ENCODE results near the gene DENR. TPM values are rescaled to one million over a fixed set of nuclear protein-coding genes. Genes with fewer than 3 reads are reported as not detected.
"Not testable (repeated sequence)": the region's sequence is repeated elsewhere in the genome, so short reads cannot be mapped to it uniquely, and the experiment has no call there.

Gene DENR
- total RNA-seq, 2 experiments from 2014 or later, result 50.2 to 65.9 TPM

DNA sequence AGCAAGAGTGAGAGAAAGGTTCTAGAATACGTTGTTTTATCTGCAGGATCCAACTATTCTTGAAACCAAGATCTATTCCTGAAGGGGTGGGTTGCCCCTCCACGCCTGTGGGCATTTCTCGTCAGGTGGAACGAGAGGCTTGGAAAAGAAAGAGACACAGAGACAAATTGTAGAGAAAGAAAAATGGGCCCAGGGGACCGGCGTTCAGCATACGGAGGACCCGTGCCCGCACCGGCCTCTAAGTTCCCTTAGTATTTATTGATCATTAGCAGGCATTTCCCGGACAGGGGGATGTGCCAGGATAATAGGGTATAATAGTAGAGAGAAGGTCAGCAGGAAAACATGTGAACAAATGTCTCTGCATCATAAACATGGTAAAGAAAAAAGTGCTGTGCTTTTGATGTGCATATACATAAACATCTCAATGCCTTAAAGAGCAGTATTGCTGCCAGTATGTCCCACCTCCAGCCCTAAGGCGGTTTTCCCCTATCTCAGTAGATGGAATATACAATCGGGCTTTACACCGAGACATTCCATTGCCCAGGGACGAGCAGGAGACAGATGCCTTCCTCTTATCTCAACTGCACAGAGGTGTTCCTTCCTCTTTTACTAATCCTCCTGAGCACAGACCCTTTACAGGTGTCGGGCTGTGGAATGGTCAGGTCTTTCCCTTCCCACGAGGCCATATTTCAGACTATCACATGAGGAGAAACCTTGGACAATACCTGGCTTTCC is 1.7 kb upstream of the DENR start:
- H3K9me3 Mint-ChIP-seq (ENCODE audit: low read depth); H3K27ac Mint-ChIP-seq; CTCF ChIA-PET; DNase-seq; ATAC-seq; H3K4me3 Mint-ChIP-seq; H3K27me3 Mint-ChIP-seq: not testable (repeated sequence)
- peaks cover 29% of the 10 kb centered on the region for H3K4me1 Mint-ChIP-seq
- peaks cover 19% of the 10 kb centered on the region for H3K36me3 Mint-ChIP-seq

GRCh38 chr12:122753319-122753650 is 661 bp downstream of the DENR start:
- Mint-ChIP-seq H3K36me3 (peaks cover 36% of the 10 kb centered on the region), H3K4me1 (peaks cover 43% of the 10 kb centered on the region), H3K9me3 (ENCODE audit: low read depth) (no peaks in the 10 kb centered on the region), H3K4me3 (peak overlapping the region; percentile 90), H3K27me3 (no peaks in the 10 kb centered on the region), H3K27ac (peak overlapping the region; percentile 94)
- no peak for DNase-seq
- no peak for ATAC-seq
- CTCF ChIA-PET, result interaction anchor here (0.7 to 2.4 kb wide), 8 partner anchors 9 to 418 kb away, joined by 3 to 11 read pairs (median 3); no protein-coding TSS in a partner anchor

- CTCF ChIA-PET, result no interaction called here
- H3K36me3 Mint-ChIP-seq, result peaks cover 44% of the 10 kb centered on the region
- DNase-seq (no peak), ATAC-seq (no peak)
- H3K4me1 Mint-ChIP-seq, result peaks cover 43% of the 10 kb centered on the region
- H3K9me3 Mint-ChIP-seq (ENCODE audit: low read depth), result no peaks in the 10 kb centered on the region
- H3K27me3 Mint-ChIP-seq, result no peaks in the 10 kb centered on the region
- no peak overlapping the region for H3K4me3 Mint-ChIP-seq
- no peak overlapping the region for H3K27ac Mint-ChIP-seq
These were observed 2.2 kb downstream of the DENR start for GRCh38 chr12:122754790-122755189.

- CTCF ChIA-PET, result interaction anchor here (1.0 to 1.3 kb wide), 2 partner anchors 24 to 36 kb away, joined by 3 to 5 read pairs; no protein-coding TSS in a partner anchor
- Mint-ChIP-seq H3K4me3 (no peak overlapping the region), H3K27me3 (no peaks in the 10 kb centered on the region), H3K36me3 (peaks cover 50% of the 10 kb centered on the region), H3K9me3 (ENCODE audit: low read depth) (no peaks in the 10 kb centered on the region), H3K27ac (peak overlapping the region; percentile 49), H3K4me1 (peaks cover 37% of the 10 kb centered on the region)
- DNase-seq (no peak), ATAC-seq (no peak)
These were observed 4.9 kb downstream of the DENR start for GRCh38 chr12:122757568-122757967.

GRCh38 chr12:122785503-122785902 is 32.9 kb downstream of the DENR start:
- Mint-ChIP-seq H3K9me3 (ENCODE audit: low read depth) (no peaks in the 10 kb centered on the region), H3K4me3 (no peak overlapping the region), H3K27ac (no peak overlapping the region), H3K27me3 (no peaks in the 10 kb centered on the region), H3K4me1 (no peaks in the 10 kb centered on the region), H3K36me3 (no peaks in the 10 kb centered on the region)
- no peak for DNase-seq
- ATAC-seq, result no peak
- CTCF ChIA-PET, result interaction anchor here (0.8 kb wide), 1 partner anchor 8 kb away, joined by 3 read pairs; no protein-coding TSS in a partner anchor

GRCh38 chr12:122788387-122788786 is 35.8 kb downstream of the DENR start:
- no peaks in the 10 kb centered on the region for H3K9me3 Mint-ChIP-seq (ENCODE audit: low read depth)
- H3K27ac Mint-ChIP-seq, result no peak overlapping the region
- H3K27me3 Mint-ChIP-seq, result peaks cover 2% of the 10 kb centered on the region
- no peaks in the 10 kb centered on the region for H3K36me3 Mint-ChIP-seq
- no peak overlapping the region for H3K4me3 Mint-ChIP-seq
- no peak for ATAC-seq
- no peak for DNase-seq
- no peaks in the 10 kb centered on the region for H3K4me1 Mint-ChIP-seq
- CTCF ChIA-PET, result no interaction called here

DNA sequence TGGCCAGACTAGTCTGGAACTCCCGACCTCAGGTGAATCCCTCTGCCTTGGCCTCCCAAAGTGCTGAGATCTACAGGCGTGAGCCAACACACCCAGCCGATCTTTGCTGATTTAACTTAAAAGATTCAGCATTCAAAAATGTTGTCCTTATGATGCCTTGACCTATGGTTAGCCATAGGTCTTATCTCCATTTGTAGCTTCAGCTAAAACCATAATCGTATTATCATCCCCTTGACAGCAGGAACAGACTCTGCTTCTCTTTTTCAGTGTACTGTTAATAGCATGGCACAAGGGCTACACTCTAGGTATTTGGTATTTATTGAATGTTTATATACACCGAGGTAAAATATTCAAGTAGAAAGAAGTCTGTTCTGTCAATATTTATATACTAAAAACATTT is 37.0 kb downstream of the DENR start:
- Mint-ChIP-seq H3K9me3 (ENCODE audit: low read depth) (no peaks in the 10 kb centered on the region), H3K4me3 (no peak overlapping the region)

GRCh38 chr12:122790393-122791075 is 37.9 kb downstream of the DENR start:
- Mint-ChIP-seq H3K27me3 (peaks cover 2% of the 10 kb centered on the region), H3K36me3 (no peaks in the 10 kb centered on the region), H3K4me1 (peaks cover 4% of the 10 kb centered on the region), H3K4me3 (no peak overlapping the region), H3K27ac (no peak overlapping the region), H3K9me3 (ENCODE audit: low read depth) (no peaks in the 10 kb centered on the region)
- no peak for DNase-seq
- no peak for ATAC-seq
- CTCF ChIA-PET, result interaction anchor here (1.5 to 2.3 kb wide), 2 partner anchors 9 to 163 kb away, joined by 4 to 6 read pairs; no protein-coding TSS in a partner anchor

More for the DNA sequence above, 37.0 kb downstream of the DENR start:
- H3K36me3 Mint-ChIP-seq, result no peaks in the 10 kb centered on the region
- no peak overlapping the region for H3K27ac Mint-ChIP-seq
- ATAC-seq (no peak), DNase-seq (no peak)
- H3K4me1 Mint-ChIP-seq, result peaks cover 4% of the 10 kb centered on the region
- peaks cover 2% of the 10 kb centered on the region for H3K27me3 Mint-ChIP-seq
- CTCF ChIA-PET, result interaction anchor here (1.1 to 2.3 kb wide), 3 partner anchors 10 to 164 kb away, joined by 3 to 6 read pairs (median 4); no protein-coding TSS in a partner anchor

DNA sequence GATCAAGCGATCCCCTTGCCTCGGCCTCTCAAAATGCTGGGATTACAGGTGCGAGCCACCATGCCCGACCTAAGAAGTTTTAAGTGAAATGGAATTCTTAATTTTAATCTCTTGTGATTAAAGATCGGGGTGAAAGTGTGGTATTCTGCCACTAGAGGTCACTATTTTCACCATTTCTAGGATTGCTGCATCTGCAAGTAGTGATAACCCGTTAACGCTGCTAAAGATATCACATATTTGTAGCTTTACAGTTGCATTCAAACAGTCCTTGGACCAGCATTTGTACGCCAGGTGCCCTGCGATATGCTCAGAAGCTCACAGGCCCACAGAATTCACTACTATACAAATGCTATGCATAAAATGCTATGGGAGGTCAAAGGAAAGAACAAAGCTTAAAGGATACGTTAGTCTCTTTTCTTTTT is 41.1 kb downstream of the DENR start:
- no peak overlapping the region for H3K27ac Mint-ChIP-seq
- H3K4me3 Mint-ChIP-seq, result no peak overlapping the region
- ATAC-seq, result peak; percentile 71
- CTCF ChIA-PET, result interaction anchor here (0.6 to 4.2 kb wide), 39 partner anchors 8 to 930 kb away, joined by 3 to 44 read pairs (median 4); partner anchors contain the start of genes ABCB9, HIP1R and OGFOD2
- DNase-seq, result no peak
- peaks cover 2% of the 10 kb centered on the region for H3K27me3 Mint-ChIP-seq
- peaks cover 5% of the 10 kb centered on the region for H3K4me1 Mint-ChIP-seq
- H3K9me3 Mint-ChIP-seq (ENCODE audit: low read depth), result no peaks in the 10 kb centered on the region
- H3K36me3 Mint-ChIP-seq, result no peaks in the 10 kb centered on the region

GRCh38 chr12:122795807-122796206 is 43.2 kb downstream of the DENR start:
- Mint-ChIP-seq H3K9me3 (ENCODE audit: low read depth) (no peaks in the 10 kb centered on the region), H3K4me3 (no peak overlapping the region), H3K27me3 (peaks cover 1% of the 10 kb centered on the region), H3K27ac (no peak overlapping the region), H3K36me3 (no peaks in the 10 kb centered on the region), H3K4me1 (peaks cover 12% of the 10 kb centered on the region)
- ATAC-seq (no peak), DNase-seq (no peak)
- CTCF ChIA-PET, result interaction anchor here (0.6 to 4.2 kb wide), 6 partner anchors 13 to 529 kb away, joined by 3 to 44 read pairs (median 3); no protein-coding TSS in a partner anchor

DNA sequence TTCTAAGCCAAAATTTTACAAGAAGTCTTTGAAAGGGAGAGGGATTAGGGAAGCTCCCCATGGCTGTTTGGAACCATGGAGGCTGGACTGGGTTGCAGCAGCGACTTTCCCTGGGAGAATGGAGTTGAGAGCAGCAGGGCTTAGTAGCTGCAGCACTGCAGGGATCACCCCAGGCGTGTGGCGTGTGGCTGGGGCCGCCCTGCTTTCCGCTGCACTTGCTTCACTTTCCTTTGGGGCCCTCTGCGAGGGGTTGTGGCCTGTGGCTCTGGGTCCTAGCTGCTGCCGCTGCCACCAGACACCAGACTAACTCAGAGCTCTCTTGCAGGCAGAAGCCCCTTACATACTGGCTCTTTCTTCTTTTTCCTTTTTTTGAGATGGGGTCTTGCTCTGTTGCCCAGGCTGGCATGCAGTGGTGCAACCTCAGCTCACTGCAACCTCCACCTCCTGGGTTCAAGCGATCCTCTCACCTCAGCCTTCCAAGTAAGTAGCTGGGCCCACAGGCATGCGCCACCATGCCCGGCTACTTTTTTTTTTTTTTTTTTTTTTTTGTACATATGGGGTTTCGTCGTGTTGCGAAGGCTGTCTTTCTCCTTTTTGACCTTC is 47.1 kb downstream of the DENR start:
- no peak overlapping the region for H3K27ac Mint-ChIP-seq
- CTCF ChIA-PET, result interaction anchor here (1.0 to 1.7 kb wide), 5 partner anchors 9 to 152 kb away, joined by 3 to 6 read pairs (median 3); no protein-coding TSS in a partner anchor

GRCh38 chr12:122803937-122804336 is 51.3 kb downstream of the DENR start:
- Mint-ChIP-seq H3K36me3 (no peaks in the 10 kb centered on the region), H3K4me3 (no peak overlapping the region), H3K4me1 (peaks cover 12% of the 10 kb centered on the region), H3K27me3 (peaks cover 3% of the 10 kb centered on the region), H3K9me3 (ENCODE audit: low read depth) (no peaks in the 10 kb centered on the region), H3K27ac (no peak overlapping the region)
- DNase-seq, result no peak
- ATAC-seq, result no peak
- CTCF ChIA-PET, result interaction anchor here (1.9 kb wide), 1 partner anchor 10 kb away, joined by 7 read pairs; no protein-coding TSS in a partner anchor

More for the DNA sequence above, 47.1 kb downstream of the DENR start:
- DNase-seq, result peak; percentile 76
- Mint-ChIP-seq H3K4me1 (peaks cover 8% of the 10 kb centered on the region), H3K9me3 (ENCODE audit: low read depth) (no peaks in the 10 kb centered on the region), H3K36me3 (no peaks in the 10 kb centered on the region), H3K27me3 (peaks cover 3% of the 10 kb centered on the region), H3K4me3 (no peak overlapping the region)
- ATAC-seq, result peak; percentile 73

- not testable (repeated sequence) for H3K27ac Mint-ChIP-seq; H3K36me3 Mint-ChIP-seq; H3K4me3 Mint-ChIP-seq; H3K4me1 Mint-ChIP-seq; ATAC-seq; H3K9me3 Mint-ChIP-seq (ENCODE audit: low read depth); H3K27me3 Mint-ChIP-seq; DNase-seq
- CTCF ChIA-PET, result interaction anchor here (0.7 to 1.9 kb wide), 2 partner anchors 11 to 808 kb away, joined by 3 to 7 read pairs; no protein-coding TSS in a partner anchor
These were observed 52.3 kb downstream of the DENR start for GRCh38 chr12:122804957-122805356.

Data from activated CD8-positive, alpha-beta memory T cell treated with anti-CD3 and anti-CD28 coated beads, Interleukin-2, amount 10 ng/mL, durations not matched to agents 7 days and 5 days (primary cell).